Middle frontal gyrus (tissue), 1 donor: ENCODE data around the gene NKPD1.

Experiments used
- DNase-seq: peaks from one replicate; pipeline ENCODE4 v3.0.0-alpha.2; 2015; ENCODE audit warnings: low spot score; ENCODE audit errors: extremely low spot score

The NKPD1 gene

DNA sequence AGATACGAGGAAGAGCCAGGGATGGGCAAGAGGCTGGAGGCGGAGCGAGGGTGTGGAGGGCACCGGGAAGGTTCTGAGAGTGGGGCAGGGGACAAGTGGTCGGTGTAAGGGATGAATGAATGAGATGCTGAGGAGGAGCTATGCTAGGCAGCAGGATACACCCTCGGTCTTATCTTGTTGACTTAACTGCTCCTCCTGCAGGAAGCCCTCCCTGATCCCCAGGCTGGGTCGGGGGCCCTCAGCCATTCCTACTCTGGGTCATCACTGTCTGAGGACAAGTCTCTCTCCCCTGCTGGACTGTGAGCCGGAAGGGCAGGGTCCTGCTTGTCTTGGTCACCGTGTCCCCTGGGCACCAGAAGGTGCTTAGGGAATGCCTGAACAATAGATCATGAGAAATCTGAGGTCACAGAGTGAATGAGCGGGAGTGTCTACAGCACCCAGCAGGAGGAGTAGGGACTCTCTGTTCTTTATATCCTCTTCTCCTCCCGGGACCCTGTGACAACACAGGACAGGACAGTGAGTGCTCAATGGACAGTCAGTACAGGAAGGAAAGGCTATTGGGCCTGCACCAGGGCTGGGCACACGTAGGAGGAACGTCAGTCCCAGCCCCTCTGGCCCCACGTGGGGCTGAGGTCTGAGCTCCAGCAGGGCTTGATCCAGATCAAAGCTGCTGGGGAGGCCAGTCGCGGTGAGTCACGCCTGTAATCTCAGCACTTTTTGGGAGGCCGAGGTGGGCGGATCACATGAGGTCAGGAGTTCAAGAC, 6.5 kb downstream of the NKPD1 start:
- no peak for DNase-seq

DNA sequence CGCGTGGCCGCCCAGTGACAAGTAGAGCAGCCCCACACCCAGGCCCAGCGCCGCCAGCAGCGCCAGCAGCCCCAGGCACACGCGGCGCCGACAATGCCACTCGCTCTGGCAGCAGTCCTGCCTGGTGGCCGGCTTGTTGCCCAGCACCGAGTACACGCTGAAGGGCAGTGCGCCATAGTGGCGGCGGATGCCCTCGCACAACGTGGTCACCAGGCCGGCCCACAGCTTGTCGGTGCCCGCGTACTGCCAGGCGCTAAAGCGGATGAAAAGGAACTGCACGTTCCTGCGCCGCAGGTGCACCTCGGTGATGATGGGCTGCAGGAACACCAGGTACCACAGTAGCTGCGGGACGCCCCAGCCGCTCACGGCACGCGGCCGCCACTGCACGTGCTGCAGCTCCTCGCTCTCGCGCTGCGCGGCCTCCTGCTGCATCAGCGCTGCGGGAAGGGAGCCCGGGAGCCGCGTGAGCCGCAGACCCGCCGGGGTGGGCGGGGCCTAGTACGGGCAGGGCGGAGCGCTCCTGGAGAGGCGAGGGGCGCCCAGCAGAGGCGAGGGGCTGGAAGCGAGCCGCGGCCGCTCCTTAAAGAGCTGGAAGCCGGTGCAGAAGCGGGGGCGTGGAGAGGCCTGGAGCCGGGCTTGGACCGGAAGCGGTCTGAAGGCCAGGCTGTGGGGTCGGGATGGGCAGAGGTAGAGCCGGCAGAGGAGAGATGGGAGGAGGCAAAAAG, 7.3 kb downstream of the NKPD1 start:
- DNase-seq = peak; percentile 25

DNA sequence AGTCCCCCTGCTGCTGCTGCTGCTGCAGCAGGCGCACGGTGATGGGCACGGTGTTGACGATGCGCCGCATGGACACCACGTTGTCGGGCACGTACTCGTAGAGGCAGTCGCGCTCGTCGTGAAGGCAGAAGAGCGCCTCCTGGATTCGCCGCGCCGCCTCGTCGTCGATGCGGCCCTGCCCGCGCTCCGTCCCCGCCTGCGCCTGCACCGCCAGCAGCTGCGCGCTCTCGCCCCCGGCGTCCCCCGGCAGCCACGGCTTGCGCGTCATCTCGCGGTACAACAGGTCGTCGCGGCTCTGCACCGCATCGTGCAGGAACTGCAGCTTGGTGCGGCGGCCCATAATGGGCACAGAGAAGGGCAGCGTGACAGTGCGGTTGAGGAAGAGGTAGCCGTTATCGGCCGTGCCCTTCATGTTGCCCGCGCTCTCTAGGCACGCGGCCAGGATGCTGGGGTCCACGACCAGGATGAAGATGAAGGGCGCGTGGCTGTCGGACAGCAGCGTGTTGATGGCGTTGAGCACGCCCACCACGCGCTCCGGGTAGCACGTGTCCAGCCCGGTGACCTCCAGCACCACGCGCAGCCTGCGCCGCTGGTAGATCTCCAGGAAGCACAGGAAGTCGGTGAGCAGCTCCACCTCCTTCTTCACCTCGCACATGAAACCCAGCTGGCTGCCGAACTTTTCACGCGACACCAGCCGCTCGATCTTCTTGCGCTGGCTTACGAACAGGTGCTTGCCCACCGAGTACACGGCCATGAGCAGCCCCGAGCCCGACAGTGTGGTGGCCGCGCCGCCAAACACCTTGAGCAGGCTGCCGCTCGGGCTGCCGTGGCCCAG, 8.1 kb downstream of the NKPD1 start:
- no peak for DNase-seq

DNA sequence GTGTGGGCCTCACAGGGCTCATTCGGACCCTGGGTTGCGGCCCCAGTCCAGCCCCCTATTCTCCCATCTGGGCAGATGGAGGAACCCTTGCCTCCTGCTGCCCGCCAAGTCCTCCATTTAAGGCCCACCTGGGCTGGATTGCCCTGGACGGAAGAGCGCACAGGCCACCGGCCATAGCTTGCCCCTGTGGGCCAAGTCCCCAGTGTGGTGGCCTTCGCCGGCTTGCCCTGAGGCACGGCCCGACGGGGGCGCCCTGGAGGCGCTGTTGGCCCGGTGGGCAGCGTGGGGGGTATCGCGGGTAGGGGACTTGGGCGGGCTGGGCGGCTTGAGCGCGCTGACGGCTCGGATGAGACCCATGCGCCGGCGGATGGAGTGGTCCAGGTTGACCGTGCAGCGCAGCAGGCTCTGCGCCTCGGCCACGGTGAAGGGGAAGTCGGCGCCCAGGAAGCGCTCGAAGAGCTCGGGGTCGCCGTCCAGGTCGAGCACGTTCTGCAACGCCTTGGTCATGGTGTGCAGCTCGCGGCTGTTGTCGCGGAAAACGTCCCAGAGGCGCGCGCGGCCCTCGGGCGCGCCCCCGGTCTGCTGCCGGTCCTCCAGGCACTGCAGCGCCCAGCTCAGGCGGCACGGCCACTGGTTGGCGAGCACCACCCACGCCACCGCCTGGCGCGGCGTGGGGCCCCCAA, 8.8 kb downstream of the NKPD1 start:
- DNase-seq = no peak

DNA sequence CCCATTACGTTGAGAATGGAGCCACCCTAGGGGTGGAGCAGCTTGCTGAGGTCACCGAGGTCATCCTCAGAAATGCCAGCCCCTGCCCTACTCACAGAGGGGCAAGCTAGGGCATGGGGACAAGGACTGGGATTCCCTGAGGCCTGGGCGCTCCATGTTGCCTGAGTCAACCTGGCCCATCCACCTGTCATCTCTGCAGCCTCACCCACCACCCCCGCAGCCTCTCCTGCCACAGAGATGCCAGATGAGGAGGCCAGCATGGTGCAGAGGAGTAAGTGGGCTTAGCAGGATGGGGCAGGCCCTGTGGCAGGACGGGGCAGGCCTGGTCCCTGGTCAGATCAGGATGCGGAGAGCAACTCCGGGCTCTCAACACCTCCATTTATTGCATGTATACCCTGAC, 9.5 kb downstream of the NKPD1 start:
- no peak for DNase-seq

DNA sequence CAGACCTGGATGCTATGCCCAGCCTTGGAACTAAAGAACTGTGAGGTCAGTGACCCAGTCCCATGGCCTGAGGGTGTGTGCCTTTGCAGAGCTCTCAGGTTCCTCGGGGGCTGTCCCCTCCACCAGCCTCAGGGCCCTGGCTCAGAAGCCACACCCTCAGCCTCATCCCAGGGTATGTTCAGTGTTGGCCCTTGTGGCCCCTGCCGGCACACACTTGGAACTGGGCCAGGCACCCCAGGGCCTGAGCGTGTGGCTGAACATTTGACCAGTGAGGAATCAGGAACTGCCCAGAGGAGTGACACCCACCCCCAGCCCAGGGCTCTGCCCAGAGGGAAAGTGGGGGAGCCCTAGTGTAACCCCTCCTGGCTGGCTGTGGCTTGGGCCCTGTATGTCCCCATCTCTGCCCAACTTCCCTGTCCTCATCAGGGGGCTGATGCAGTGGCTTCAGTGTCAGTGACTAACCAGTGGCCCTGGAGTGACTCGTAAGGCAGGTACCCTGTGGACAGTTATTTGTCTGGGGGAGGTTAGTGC, 10.0 kb downstream of the NKPD1 start:
- no peak for DNase-seq

DNA sequence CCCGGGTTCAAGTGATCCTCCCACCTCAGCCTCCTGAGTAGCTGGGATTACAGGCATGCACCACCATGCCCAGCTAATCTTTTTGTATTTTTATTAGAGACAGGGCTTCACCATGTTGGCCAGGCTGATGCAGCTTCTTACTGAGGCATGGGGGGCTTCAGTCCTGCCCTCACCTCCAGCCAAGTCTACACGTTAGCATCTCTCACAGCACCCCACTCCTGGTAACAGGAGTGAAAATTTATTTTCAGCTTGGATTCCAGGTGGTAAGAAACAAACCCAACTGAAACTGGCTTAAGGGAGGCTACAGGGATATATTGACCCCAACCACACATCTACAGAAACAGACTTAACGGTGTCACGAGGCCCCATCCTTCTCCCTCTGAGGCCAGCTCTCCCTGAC, 10.6 kb downstream of the NKPD1 start:
- DNase-seq = no peak

DNA sequence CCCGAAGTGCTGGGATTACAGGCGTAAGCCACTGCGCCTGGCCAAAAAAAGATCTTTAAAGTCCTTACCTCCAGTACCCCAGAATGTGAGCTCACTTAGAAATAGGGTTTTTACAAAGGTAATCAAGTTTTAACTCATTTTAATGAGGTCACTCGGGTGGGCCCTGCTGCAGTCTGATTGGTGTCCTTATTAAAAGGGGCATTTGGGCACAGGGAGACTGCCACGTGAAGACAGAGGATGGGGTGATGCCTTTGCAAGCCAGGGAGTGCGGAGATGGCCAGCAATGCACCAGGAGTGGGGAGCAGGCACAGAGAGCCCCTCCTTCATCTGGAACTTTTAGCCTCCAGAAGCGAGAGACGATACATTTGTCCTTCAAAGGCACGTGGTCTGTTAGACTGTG, 11.7 kb downstream of the NKPD1 start:
- DNase-seq = no peak

DNA sequence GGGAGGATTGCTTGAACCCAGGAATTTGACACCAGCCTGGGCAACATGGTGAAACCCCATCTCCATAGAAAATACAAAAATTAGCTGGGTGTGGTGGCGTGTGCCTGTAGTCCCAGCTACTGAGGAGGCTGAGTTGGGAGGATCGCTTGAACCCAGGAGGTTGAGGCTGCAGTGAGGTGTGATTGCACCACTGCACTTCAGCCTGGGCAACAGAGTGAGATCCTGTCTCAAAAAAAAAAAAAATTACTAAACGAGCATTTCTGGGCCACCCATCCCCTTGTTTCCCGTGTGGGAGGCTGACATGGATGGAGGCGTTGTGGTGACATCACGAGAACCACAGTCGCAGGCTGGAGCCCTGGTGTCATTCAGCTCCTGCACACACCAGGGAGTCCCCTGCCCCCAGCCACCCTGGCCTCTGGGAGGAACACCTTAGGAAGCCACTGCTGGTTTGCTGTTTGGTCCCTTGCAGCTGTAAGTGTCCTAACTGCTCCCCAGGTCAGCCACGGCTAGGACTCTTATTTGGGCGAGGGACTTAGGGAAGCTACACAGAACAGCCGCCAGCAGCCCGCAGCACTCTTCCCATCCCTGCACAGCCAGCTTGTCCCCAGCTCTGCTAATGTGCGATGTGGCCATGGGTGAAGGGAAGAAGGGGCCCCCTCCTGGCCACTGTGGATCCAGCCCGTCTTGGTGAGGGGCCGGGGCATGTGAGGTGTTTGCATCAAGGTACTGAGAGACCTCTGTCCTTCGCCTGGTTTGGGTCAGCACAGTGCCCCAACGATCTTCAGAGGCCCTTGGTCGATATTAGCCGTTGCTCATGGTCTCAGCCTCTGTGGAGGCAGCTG, 12.7 kb downstream of the NKPD1 start:
- DNase-seq = no peak

DNA sequence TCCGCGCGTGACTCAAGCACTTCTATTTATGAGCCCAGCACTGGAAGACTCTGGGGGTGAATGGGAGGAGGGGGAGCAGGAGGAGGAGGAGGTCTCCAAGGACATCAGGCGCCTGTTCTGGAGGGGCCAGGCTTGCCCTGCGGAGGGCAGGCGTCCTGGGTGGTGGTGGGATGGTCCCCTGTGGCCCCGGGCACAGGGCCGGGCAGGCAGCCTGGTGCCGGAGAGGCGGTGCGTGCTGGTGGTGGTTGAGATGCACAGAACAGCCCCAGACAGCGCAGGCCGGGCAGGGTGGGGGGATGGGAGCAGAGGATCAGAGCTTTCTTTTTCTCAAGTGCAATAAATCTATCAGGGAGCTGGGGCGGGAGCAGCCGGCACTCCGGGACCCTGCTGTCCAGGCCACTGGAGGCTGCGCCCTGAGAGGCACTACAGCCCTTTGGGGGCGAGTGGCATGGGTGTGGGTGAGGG, 14.0 kb downstream of the NKPD1 start:
- no peak for DNase-seq

DNA sequence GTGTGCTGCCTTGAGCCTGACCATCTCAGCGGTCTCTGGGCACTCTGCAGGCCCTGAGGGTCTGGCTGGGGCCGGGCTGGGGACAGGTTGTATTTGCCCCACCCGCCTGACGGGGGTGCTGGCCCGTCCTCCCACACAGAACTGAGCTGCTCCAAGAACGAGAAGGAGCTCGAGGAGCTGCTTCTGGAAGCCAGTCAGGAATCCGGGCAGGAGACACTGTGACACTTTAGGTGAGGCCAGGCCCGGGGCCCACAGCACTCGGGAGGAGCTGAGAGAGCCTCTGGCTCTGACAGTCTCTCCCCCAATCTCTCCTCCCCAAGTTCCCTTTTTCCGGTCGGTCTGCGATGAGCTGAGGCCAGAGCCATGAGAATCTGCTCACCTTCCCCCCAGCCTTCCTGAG, 14.5 kb downstream of the NKPD1 start:
- no peak for DNase-seq

DNA sequence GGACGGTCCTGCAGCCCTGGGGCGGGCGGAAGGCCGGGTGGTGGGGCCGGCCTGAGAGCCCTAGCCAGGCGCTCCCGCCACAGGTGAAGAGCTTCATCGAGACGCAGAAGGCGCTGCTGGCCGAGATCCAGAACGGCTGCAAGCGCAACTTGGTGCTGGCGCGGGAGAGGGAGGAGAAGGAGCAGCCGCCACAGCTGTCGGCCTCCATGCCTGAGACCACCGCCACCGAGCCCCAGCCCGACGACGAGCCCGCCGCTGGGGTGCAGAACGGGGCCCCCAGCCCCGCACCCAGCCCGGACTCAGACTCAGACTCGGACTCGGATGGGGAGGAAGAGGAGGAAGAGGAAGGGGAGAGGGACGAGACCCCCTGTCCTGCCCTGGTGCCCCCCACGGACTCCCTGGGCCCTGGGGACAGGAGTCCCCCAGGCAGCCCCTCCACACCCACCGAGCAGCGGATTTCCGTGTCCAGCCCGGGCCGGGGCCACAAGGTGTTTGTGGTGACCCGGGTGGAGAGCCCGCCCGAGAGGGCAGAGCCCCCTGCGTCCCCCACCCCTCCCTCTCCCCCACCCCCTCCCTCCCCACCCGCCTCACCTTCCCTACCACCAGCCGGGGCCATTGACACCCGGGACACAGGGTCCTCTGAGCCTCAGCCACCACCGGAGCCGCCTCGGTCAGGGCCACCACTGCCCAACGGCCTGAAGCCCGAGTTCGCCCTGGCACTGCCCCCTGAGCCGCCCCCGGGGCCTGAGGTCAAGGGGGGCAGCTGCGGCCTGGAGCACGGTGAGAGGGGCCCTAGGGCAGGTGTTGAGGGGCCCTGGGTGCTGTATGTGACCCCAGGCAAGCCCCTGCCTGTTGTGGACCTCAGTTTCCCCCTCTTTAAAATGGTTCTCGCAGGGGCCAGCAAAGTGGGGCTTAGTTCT, 15.3 kb downstream of the NKPD1 start:
- no peak for DNase-seq

DNA sequence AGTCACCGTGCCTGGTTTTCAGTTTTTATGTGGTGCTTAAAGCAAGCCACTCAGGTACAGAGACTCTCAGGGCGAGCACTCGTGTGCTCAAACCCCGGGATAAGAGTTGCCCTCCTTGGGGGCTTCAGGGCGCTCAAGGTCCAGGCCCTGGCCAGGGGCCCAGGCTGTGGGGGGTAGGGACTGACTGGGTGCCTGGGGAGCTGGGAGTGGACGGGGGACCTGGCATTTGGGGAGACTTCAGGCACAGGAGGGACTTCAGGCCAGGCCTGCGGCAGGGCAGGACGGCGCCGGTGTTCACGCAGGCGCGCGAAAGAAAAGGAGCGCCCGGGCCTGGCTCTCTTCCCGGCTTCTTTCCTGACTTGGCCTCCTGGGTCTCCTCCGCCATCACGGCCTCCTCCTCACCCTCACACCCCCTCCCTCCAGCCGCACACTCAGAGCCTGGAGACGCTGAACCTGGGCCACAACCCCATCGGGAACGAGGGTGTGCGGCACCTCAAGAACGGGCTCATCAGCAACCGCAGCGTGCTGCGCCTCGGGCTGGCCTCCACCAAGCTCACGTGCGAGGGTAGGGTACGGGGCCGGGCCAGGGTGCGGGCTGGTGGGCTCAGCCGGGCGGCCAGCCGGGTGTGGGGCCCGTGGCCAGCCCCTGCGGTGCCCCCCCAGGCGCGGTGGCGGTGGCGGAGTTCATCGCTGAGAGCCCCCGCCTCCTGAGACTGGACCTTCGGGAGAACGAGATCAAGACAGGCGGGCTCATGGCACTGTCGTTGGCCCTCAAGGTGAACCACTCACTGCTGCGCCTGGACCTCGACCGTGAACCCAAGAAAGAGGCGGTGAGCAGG, 16.1 kb downstream of the NKPD1 start:
- DNase-seq = no peak

DNA sequence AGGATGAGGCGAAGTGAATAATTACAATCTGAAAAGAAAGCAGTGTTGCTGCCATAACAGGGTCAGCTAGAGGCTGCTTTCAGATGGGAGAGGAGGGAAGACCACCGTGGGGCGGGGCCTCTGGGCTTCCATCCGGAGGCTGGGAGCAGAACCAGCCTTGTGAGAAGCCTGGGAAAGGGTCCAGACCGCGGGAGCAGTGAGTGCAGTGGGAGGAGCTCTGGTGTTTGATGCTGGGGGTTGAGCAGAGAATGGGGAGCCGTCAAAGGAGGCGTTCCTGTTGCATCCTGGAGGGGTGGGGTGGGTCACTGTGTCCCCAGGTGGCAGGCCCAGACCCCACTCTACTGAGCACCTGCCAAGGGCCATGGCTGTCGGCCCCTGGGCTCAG, 18.1 kb downstream of the NKPD1 start:
- DNase-seq = no peak

DNA sequence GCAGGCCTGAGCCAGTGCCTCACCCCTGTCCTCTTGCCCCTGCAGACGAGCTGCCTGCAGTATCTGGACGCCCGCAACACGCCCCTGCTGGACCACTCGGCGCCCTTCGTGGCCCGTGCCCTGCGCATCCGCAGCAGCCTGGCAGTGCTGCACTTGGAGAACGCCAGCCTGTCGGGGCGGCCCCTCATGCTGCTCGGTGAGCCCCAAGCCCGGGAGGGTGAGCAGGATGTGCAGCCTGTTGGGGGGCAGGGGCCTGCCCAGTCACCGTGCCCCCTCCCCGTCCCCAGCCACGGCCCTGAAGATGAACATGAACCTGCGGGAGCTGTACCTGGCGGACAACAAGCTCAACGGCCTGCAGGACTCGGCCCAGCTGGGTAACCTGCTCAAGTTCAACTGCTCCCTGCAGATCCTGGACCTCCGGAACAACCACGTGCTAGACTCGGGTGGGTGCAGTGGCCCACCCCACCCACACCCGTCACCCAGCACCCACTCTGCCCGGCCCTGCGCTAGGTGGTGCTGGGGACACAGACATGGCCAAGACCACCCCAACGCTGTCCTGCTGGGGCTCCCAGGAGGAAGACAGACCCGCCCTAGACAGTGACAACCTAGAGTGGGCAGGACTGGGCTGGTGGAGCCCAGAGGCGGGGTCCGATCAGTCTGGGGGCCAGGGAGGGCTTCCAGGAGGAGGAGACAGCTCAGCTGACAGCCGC, 18.6 kb downstream of the NKPD1 start:
- no peak for DNase-seq

DNA sequence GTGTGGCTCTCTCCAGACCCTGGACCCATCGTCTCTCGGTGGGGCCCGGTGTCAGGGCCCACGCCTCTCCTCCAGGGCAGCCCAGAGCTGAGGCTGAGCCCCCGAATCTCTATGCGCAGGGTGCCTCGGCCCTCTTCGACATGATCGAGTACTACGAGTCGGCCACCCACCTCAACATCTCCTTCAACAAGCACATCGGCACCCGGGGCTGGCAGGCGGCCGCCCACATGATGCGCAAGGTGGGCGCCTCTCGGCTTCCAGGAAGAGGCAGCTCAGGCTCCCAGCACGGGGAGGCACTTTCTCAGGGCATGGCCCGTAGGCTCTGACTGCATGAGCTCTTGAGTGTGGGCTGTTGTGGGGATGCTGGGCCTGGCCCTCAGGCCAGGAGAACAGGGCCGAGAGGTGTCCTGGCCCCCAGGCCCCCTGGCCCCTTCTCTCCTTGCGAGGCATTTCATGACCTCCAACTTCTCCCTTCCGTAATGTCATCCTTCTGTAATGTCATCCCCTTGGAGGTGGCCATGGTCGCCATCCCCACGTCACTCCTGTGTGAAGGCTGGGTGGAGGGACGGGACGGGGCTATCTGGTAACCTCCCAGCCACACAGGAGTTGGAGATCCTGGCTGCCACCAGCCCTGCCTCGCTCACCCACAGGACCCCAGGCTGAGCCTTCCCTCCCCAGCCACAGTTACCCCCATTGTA, 19.4 kb downstream of the NKPD1 start:
- DNase-seq = no peak

DNA sequence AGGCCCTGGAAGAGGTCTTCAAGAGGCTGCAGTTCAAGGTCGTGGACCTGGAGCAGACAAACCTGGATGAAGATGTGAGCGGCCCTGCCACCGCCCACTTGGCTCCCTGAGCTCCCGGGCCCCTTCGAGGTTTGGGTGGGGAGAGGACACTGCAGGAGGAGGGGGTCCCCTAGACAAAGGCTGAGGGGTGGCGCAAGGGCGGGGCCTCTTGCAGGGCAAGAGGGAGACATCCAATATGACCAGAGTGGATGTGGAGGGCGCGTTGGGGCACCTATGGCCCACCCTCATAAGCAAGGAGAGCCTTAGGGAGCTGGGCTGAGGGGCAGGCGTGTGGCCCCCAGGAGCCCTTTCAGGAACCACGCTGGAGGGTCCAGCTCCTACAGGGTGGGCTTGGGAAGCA, 20.2 kb downstream of the NKPD1 start:
- DNase-seq = no peak
